ENCODE measurements around the gene CORO1C. TPM values are rescaled to one million over a fixed set of nuclear protein-coding genes. Genes with fewer than 3 reads are reported as not detected.

The CORO1C gene
- total and polyA plus RNA-seq, 4 donors = 23.2 to 58.6 (median 41.9) TPM

GRCh38 chr12:108613548-108613947 is 117.8 kb downstream of the CORO1C start:
- DNase-seq (ENCODE audit: low spot score) = no peak
- Histone ChIP-seq H3K4me3 (ENCODE audit: low read depth in 1 of 3, low read length in 3 of 3) (no peak overlapping the region), H3K36me3 (ENCODE audit: control insufficient read depth in 4 of 4, insufficient read depth in 3 of 4, low read depth in 1 of 4, low read length in 3 of 4) (no peaks in the 10 kb centered on the region), H3K9ac (ENCODE audit: low read depth in 1 of 2, low read length in 2 of 2) (no peak overlapping the region), H3K4me1 (ENCODE audit: control insufficient read depth in 4 of 4, insufficient read depth in 4 of 4, low read length in 3 of 4) (peaks cover 0 to 3% (median 0%) of the 10 kb centered on the region in 4 donors), H3K27me3 (ENCODE audit: control insufficient read depth in 4 of 4, insufficient read depth in 4 of 4, low read length in 3 of 4) (no peaks in the 10 kb centered on the region), H3K9me3 (ENCODE audit: control insufficient read depth in 4 of 4, low read length in 3 of 4) (no peaks in the 10 kb centered on the region), H3K27ac (ENCODE audit: low read depth in 1 of 2, low read length in 2 of 2) (no peak overlapping the region)
- TF ChIP-seq MAX (IDR thresholded peaks at IDR 0.05) (no peak), FOXA2 (IDR thresholded peaks at IDR 0.05) (no peak), EGR1 (IDR thresholded peaks at IDR 0.05; ENCODE audit: low read depth in 2 of 2) (no peak), HNF4G (IDR thresholded peaks at IDR 0.05) (no peak), RXRA (IDR thresholded peaks at IDR 0.05) (no peak), HNF4A (conservative IDR thresholded peaks at IDR 0.05) (no peak), GABPA (IDR thresholded peaks at IDR 0.05 in 1 of 2, conservative IDR thresholded peaks at IDR 0.05 in 1 of 2) (no peak), REST (IDR thresholded peaks at IDR 0.05) (no peak), CTCF (IDR thresholded peaks at IDR 0.05; ENCODE audit: low read depth, low read length, missing input control) (no peak), FOXA1 (IDR thresholded peaks at IDR 0.05) (no peak), NR2F2 (IDR thresholded peaks at IDR 0.05) (no peak), TAF1 (conservative IDR thresholded peaks at IDR 0.05) (no peak), ZBTB33 (IDR thresholded peaks at IDR 0.05) (no peak), JUND (IDR thresholded peaks at IDR 0.05) (no peak), ATF3 (IDR thresholded peaks at IDR 0.05) (no peak)
- 67% methylated on average over 9 of the region's 9 CpGs for WGBS

- H3K27ac ChIP-seq (ENCODE audit: low read depth in 1 of 2, low read length in 2 of 2) = no peak overlapping the region
- H3K4me3 ChIP-seq (ENCODE audit: low read depth in 1 of 3, low read length in 3 of 3) = no peak overlapping the region
- H3K27me3 ChIP-seq (ENCODE audit: control insufficient read depth in 4 of 4, insufficient read depth in 4 of 4, low read length in 3 of 4) = no peaks in the 10 kb centered on the region
- no peaks in the 10 kb centered on the region for H3K36me3 ChIP-seq (ENCODE audit: control insufficient read depth in 4 of 4, insufficient read depth in 3 of 4, low read depth in 1 of 4, low read length in 3 of 4)
- H3K9ac ChIP-seq (ENCODE audit: low read depth in 1 of 2, low read length in 2 of 2) = no peak overlapping the region
- WGBS = 72% methylated on average over 8 of the region's 8 CpGs
- no peaks in the 10 kb centered on the region for H3K9me3 ChIP-seq (ENCODE audit: control insufficient read depth in 4 of 4, low read length in 3 of 4)
- no peak for DNase-seq (ENCODE audit: low spot score)
- H3K4me1 ChIP-seq (ENCODE audit: control insufficient read depth in 4 of 4, insufficient read depth in 4 of 4, low read length in 3 of 4) = no peaks in the 10 kb centered on the region
- TF ChIP-seq RXRA (IDR thresholded peaks at IDR 0.05) = no peak
- no peak for TF ChIP-seq RAD21 (IDR thresholded peaks at IDR 0.05)
- no peak for TF ChIP-seq EGR1 (IDR thresholded peaks at IDR 0.05; ENCODE audit: low read depth in 2 of 2)
- TF ChIP-seq FOXA1 (IDR thresholded peaks at IDR 0.05) = no peak
- no peak for TF ChIP-seq MAX (IDR thresholded peaks at IDR 0.05)
- TF ChIP-seq ATF3 (IDR thresholded peaks at IDR 0.05) = no peak
- TF ChIP-seq SP1 (IDR thresholded peaks at IDR 0.05) = no peak
- no peak for TF ChIP-seq HNF4G (IDR thresholded peaks at IDR 0.05)
- no peak for TF ChIP-seq JUND (IDR thresholded peaks at IDR 0.05)
- no peak for TF ChIP-seq YY1 (IDR thresholded peaks at IDR 0.05)
- TF ChIP-seq GABPA (IDR thresholded peaks at IDR 0.05 in 1 of 2, conservative IDR thresholded peaks at IDR 0.05 in 1 of 2) = no peak
- TF ChIP-seq NR2F2 (IDR thresholded peaks at IDR 0.05) = no peak
- TF ChIP-seq HNF4A (conservative IDR thresholded peaks at IDR 0.05) = no peak
- no peak for TF ChIP-seq REST (IDR thresholded peaks at IDR 0.05)
- no peak for TF ChIP-seq FOXA2 (IDR thresholded peaks at IDR 0.05)
- no peak for TF ChIP-seq TAF1 (conservative IDR thresholded peaks at IDR 0.05)
Observed at GRCh38 chr12:108612788-108613282, 118.5 kb downstream of the CORO1C start.

All from liver (tissue), 9 donors.